Heart right ventricle (tissue), 16 donors: ENCODE measurements around the gene EGR2. TPM values are rescaled to one million over a fixed set of nuclear protein-coding genes. Genes with fewer than 3 reads are reported as not detected.

ENCODE experiments used
- ATAC-seq, 8 donors: fragments of 200-7000 bp; cut with Tn5 transposase; one replicate each; pipeline ENCODE4 v1.9.1; 2020; ENCODE audit warnings: mild to moderate bottlenecking in 8 of 8, moderate library complexity in 8 of 8, moderate number of reproducible peaks in 1 of 8
- DNase-seq, 2 donors: peaks; one replicate each; pipeline ENCODE4 v3.0.0-alpha.2; 2020
- H3K27ac ChIP-seq, 10 donors: fragments of 200-600 bp; sonication (generic) in 2 of 10; one replicate each; pipeline versions ENCODE4 v1.5.0 to v1.8.0; 2020 to 2022; ENCODE audit warnings: mild to moderate bottlenecking in 3 of 10
- H3K27me3 ChIP-seq, 7 donors: fragments of 200-600 bp; one replicate each; pipeline ENCODE4 v1.8.0; 2021 to 2022; ENCODE audit warnings: mild to moderate bottlenecking in 2 of 7
- H3K36me3 ChIP-seq, 9 donors: fragments of 200-600 bp; sonication (generic) in 1 of 9; one replicate each; pipeline versions ENCODE4 v1.5.0 to v1.8.0; 2020 to 2022; ENCODE audit warnings: mild to moderate bottlenecking in 2 of 9
- H3K4me1 ChIP-seq, 9 donors: fragments of 200-600 bp; sonication (generic) in 1 of 9; one replicate each; pipeline versions ENCODE4 v1.5.0 to v1.8.0; 2020 to 2022; ENCODE audit warnings: mild to moderate bottlenecking in 4 of 9
- H3K4me3 ChIP-seq, 10 donors: fragments of 200-600 bp; sonication (generic) in 2 of 10; one replicate each; pipeline versions ENCODE4 v1.5.0 to v1.8.0; 2020 to 2022; ENCODE audit warnings: mild to moderate bottlenecking in 7 of 10, moderate library complexity in 2 of 10
- H3K9me3 ChIP-seq, 11 donors: fragments of 200-600 bp in 10 of 11; sonication (generic) in 2 of 11; one replicate each; pipeline versions ENCODE4 v1.5.0 to v1.8.0; 2013 to 2022; ENCODE audit warnings: mild to moderate bottlenecking in 2 of 11, control low read depth in 1 of 11, moderate library complexity in 1 of 11
- WGBS, 2 donors: extraction: QIAGEN DNeasy Blood & Tissue Kit; methylation state at CpG; one replicate each; pipeline ENCODE4 v1.1.7; 2013; ENCODE audit warnings: inconsistent platforms in 1 of 2; 5-methylcytosine and 5-hydroxymethylcytosine counted together
- intact Hi-C, 10 donors: fragments of 100-400 bp; cut with DNase I; formaldehyde crosslinking; loops; one replicate each; pipeline versions ENCODE4 v1.11.1 to v1.14.2; 2022
- polyA plus RNA-seq, 2 donors: library from polyadenylated mRNA; stranded (reverse); fragments of 200-250 nt; gene quantifications; one replicate each; pipeline ENCODE4 v1.2.3, GENCODE V29; 2013
- total RNA-seq, 10 donors: library from RNA; stranded (reverse); fragmentation: NEBNext Ultra II Directional in 3 of 10; extraction: Animal tissue kit (Norgen Biotek cat#: 25700) in 3 of 10; gene quantifications; one replicate each; pipeline versions ENCODE4 v1.2.1 to v1.2.4, GENCODE V29; 2021 to 2023
- TF ChIP-seq, protein P1 (sequence below), 9 donors: fragments of 200-600 bp; sonication (generic) in 2 of 9; IDR thresholded peaks; one replicate each; pipeline versions ENCODE4 v1.5.0 to v1.8.0; 2021 to 2022; ENCODE audit warnings: antibody characterized with exemption in 9 of 9, mild to moderate bottlenecking in 5 of 9, moderate library complexity in 1 of 9
- donor health status: Arrhythmogenic right ventricular cardiomyopathy.
- donor health status: ischemic (EF 13 %, LVEDD 7.1; RV severe dilation, severe dysfunction).
- donor health status: healthy with polysubstance abuse.
- donor health status: DM: no; HTN: yes; CAD: no.
- donor health status: DM: no; HTN: no; CAD: no.
- donor health status: ischemic (EF 25% LVEDD 6.9; RV normal size, moderate dysfunction).
- donor health status: ischemic (EF 25% LVEDD 5.7; RV mildly dilated, moderate dysfunction).
- donor health status: healthy.
- donor health status: DM: yes; HTN: yes; CAD: no.
- donor health status: Ischemic cardiomyopathy.
- donor health status: ischemic (EF 35%, LVEDD 5.7; RV mildly dilated, moderate dysfunction).
- donor health status: nonischemic (EF 11% LVEDD 7.7; RV severe dilation, severe dysfunction).
- donor health status: DM: yes; HTN: yes; CAD: no.
- donor health status: PGD.
- donor health status: ischemic (EF 29% LVEDD 5.4; RV normal size, mild dysfunction).
- donor health status: nonischemic (EF 23%, LVEDD 6.1; RV moderate dilation, normal function).

Gene EGR2
- total and polyA plus RNA-seq, 12 donors = 0.49 to 19.3 (median 2.9) TPM

DNA sequence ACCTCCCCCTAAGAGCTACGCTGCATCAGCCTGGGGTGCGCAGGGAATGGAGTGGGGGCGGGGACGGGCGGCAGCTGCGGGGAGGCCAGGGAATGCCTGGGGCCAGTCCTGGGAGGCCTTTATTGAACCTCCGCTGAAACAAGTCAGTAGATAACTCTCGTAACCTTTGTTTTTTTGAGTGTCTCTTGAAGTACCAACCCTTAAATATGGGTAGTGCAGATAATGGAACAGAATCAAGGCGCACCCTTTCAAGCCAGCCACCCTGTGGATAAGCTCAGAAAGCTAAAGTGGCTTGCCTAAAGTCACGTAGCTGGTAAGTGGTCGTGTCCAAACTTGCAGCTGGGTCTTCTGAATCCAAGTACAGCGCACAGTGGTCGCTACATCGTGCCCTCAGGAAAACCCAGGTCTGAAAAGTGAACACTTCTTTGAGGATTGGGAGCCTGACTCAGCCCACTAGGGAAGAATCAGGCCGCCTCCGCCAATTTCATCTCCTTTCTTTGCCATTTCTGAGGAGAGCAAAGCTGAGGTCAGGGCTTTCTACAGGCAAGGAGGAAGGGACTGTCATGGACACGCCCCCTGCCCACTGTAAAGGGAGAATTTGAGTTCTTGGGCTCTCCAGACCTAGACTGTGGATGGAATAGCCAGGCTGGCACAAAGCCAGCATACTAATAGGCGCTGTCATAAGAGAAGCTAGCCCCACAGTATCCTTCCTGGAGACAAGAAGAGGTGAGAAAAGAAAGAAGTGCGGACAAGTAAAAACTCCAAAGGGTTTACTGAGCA, 3.2 kb upstream of the EGR2 start:
- ATAC-seq (no peak), DNase-seq (peak in 1 of 2 donors; percentile 14)
- Histone ChIP-seq H3K27ac (no peak overlapping the region), H3K27me3 (peaks cover 0 to 62% (median 36%) of the 10 kb centered on the region in 7 donors), H3K4me1 (peaks cover 2 to 49% (median 41%) of the 10 kb centered on the region in 9 donors), H3K36me3 (no peaks in the 10 kb centered on the region), H3K9me3 (no peaks in the 10 kb centered on the region), H3K4me3 (peak overlapping the region in 6 of 10 donors; percentile 67 to 94 (median 76))
- TF ChIP-seq, protein P1, sequence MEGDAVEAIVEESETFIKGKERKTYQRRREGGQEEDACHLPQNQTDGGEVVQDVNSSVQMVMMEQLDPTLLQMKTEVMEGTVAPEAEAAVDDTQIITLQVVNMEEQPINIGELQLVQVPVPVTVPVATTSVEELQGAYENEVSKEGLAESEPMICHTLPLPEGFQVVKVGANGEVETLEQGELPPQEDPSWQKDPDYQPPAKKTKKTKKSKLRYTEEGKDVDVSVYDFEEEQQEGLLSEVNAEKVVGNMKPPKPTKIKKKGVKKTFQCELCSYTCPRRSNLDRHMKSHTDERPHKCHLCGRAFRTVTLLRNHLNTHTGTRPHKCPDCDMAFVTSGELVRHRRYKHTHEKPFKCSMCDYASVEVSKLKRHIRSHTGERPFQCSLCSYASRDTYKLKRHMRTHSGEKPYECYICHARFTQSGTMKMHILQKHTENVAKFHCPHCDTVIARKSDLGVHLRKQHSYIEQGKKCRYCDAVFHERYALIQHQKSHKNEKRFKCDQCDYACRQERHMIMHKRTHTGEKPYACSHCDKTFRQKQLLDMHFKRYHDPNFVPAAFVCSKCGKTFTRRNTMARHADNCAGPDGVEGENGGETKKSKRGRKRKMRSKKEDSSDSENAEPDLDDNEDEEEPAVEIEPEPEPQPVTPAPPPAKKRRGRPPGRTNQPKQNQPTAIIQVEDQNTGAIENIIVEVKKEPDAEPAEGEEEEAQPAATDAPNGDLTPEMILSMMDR (IDR thresholded peaks at IDR 0.05) = no peak
- WGBS, 2 donors = 33 to 36% methylated on average over 19 of the region's 19 CpGs
- intact Hi-C loops = loop anchor here in 9 of 10 donors (2.0 to 10.0 kb wide), 13 partner anchors 57 to 385 kb away; no protein-coding TSS in a partner anchor

DNA sequence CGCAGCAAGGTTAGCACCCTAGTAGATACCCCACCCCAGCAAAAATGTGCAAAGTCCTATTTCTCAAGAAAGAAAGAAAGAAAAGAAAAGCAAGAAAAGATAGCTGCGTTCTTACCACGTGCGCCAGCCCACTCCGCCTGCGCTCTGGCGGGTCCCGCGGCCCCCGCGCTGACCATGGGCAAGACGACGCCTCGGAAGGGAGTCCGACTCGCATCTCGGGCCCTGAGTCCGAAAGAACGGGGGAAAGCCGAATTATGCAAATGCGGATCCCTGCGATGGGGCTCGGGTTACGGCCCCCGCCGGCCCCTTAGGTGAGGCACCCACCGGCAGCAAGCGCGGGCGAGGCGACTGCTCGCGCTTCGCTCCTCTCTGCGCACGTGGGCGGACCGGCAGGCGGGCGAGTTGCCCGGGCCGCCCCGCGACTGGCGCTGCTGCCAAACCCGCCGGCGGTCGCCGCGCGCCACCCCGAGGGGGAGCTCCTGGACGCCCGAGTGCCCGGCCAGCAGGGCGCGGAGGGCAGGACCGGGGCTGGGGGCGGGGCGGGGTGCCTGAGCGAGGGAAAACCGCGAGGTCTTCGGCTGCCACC, 2.4 kb upstream of the EGR2 start:
- H3K27ac ChIP-seq = peak overlapping the region in 6 of 10 donors; percentile 79 to 93 (median 84)

DNA sequence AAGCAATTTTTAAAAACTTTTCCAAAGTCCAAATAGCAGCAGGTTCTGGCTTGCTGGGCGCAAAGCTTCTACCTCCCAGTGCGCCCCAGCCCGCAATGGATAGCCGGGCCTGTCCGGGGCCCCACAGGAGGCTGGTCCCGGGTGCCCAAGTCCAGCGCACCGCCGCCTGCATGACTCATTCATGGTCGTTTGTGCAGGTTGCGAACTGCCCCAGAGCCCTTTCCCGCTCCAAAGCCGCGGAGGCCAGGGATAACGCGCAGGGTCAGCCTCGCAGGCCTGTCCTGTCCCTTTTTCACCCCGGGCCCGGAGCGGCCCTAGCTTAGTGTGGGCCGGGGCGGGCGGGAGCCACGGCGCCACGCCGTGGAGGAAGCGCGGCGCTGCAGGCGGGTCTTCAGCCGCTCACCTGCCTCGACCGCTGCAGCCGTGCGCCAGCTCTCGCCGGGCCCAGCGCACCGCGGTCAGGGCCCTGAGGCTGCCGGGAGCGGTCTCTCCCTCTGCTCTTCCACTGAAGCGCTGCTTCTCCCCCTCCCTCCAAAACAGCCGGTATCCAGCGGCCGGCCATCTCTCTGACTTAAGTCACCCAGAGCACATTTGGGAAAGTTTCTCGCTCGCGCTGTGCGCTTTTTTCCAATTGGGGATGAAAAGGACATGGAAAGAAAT, 1.7 kb upstream of the EGR2 start:
- TF ChIP-seq, protein P1 (IDR thresholded peaks at IDR 0.05) = peak; percentile 75 to 98 (median 92)
- intact Hi-C loops = loop anchor here in 9 of 10 donors (1.0 to 10.0 kb wide), 17 partner anchors 55 to 383 kb away; no protein-coding TSS in a partner anchor

More for the DNA sequence above, 2.4 kb upstream of the EGR2 start:
- TF ChIP-seq, protein P1 (IDR thresholded peaks at IDR 0.05) = peak in 6 of 9 donors; percentile 4 to 46 (median 31)
- Histone ChIP-seq H3K27me3 (peaks cover 0 to 70% (median 44%) of the 10 kb centered on the region in 7 donors), H3K4me3 (peak overlapping the region; percentile 54 to 94 (median 74)), H3K4me1 (peaks cover 2 to 49% (median 44%) of the 10 kb centered on the region in 9 donors), H3K36me3 (no peaks in the 10 kb centered on the region), H3K9me3 (no peaks in the 10 kb centered on the region)
- peak; percentile 28 to 50 for DNase-seq
- ATAC-seq = no peak
- intact Hi-C loops = loop anchor here in 9 of 10 donors (1.0 to 10.0 kb wide), 15 partner anchors 56 to 384 kb away; no protein-coding TSS in a partner anchor
- 3 to 4% methylated on average over 62 to 65 of the region's 65 CpGs for WGBS, 2 donors

More for the DNA sequence above, 1.7 kb upstream of the EGR2 start:
- ATAC-seq = peak; percentile 65 to 86 (median 80)
- H3K27me3 ChIP-seq = peaks cover 0 to 75% (median 47%) of the 10 kb centered on the region in 7 donors
- H3K4me3 ChIP-seq = peak overlapping the region; percentile 54 to 94 (median 74)
- peaks cover 0 to 3% (median 0%) of the 10 kb centered on the region in 9 donors for H3K36me3 ChIP-seq
- 1% methylated on average over 46 to 51 of the region's 51 CpGs for WGBS, 2 donors
- peaks cover 2 to 49% (median 44%) of the 10 kb centered on the region in 9 donors for H3K4me1 ChIP-seq
- no peaks in the 10 kb centered on the region for H3K9me3 ChIP-seq
- DNase-seq = peak; percentile 68 to 77
- H3K27ac ChIP-seq = peak overlapping the region in 9 of 10 donors; percentile 79 to 93 (median 82)
